ENCODE results near the gene TWF1.
"Not testable (repeated sequence)": the region's sequence is repeated elsewhere in the genome, so short reads cannot be mapped to it uniquely, and the experiment has no call there.

Gene TWF1

DNA sequence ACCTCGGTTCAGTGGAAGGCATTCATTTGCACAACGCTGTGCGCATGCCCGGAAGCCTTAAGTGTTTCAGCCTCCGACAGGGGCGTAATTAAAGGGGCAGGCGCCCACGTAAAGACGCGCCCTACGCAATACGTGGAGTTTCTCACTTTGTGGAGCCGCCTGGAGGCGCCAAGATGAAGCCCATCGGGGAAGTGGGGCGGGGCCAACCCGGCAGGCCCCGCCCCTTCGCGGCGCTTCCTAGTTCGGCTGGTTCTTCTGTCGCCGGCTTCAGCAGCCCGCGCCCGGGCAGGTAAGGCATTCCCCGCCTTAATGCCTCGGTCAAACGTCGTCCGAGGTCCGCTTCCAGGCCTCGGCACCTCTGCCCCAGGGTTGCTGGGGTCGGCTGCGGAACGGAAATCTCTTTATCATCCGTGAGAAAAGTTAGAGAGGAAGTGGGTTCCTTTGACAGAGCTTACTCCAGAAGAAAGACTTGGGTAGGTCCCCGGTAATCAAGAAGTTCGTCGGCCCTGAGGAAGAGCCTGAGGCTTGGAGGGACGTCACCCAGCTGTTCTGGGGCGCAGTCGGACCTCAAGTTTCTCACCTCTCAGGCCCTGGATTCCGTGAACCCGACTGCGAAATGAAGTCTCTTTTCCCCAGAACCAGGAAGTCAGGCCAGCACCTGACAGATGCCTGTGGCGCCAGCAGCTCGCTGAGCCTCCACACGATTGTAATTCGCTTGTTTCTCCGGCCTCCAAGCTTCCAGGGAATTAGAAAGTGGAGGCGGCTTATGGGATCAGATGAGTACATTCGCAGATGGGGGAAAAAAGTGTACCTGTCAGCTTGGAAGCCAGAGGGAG lies 47.2 kb downstream of the TWF1 start, which contains the start of the genes IRAK4 and PUS7L:
TSS of gene IRAK4 (plus strand) at position 224 of the 836 bp plus-strand sequence. CDS start 9,161 bp downstream, outside the sequence.
TSS of gene PUS7L (minus strand) at position 63 of the 836 bp plus-strand sequence. CDS start 3,545 bp downstream, outside the sequence.
- DNase-seq (ENCODE audit: low read depth), result peak; percentile 98
- TF ChIP-seq, protein P1, sequence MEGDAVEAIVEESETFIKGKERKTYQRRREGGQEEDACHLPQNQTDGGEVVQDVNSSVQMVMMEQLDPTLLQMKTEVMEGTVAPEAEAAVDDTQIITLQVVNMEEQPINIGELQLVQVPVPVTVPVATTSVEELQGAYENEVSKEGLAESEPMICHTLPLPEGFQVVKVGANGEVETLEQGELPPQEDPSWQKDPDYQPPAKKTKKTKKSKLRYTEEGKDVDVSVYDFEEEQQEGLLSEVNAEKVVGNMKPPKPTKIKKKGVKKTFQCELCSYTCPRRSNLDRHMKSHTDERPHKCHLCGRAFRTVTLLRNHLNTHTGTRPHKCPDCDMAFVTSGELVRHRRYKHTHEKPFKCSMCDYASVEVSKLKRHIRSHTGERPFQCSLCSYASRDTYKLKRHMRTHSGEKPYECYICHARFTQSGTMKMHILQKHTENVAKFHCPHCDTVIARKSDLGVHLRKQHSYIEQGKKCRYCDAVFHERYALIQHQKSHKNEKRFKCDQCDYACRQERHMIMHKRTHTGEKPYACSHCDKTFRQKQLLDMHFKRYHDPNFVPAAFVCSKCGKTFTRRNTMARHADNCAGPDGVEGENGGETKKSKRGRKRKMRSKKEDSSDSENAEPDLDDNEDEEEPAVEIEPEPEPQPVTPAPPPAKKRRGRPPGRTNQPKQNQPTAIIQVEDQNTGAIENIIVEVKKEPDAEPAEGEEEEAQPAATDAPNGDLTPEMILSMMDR (conservative IDR thresholded peaks at IDR 0.05; ENCODE audit: low read depth, low read length), result peak; percentile 63

DNA sequence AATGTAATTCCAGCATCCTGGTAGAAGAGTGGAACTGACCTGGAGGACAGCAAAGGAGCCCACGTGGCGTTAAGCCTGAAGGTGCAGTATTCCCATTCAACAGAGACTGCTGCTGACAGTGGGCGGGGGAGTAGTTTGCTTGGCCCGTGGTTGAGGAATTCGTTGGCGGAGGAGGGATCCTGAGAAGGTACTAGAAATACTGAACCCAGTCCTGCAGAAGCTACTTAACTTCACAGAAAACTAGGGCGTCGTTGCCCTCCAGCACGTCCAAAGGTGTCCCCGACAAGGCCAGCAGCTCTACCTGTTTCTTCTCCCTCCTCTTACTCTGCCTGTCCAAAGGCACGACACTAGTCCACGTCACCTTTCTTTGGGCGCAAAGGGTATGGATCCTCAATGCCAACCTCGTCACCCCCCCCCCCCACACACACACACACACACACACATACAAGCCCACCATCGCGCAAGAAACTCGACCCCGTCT lies 47.8 kb downstream of the TWF1 start:
- TF ChIP-seq, protein P1 (conservative IDR thresholded peaks at IDR 0.05; ENCODE audit: low read depth, low read length), result no peak
- peak overlapping the region; percentile 89 for H3K4me3 ChIP-seq (ENCODE audit: low read depth, low read length)
- peak; percentile 50 for DNase-seq (ENCODE audit: low read depth)

More for the DNA sequence above, 47.2 kb downstream of the TWF1 start, which contains the start of the genes IRAK4 and PUS7L:
- H3K4me3 ChIP-seq (ENCODE audit: low read depth, low read length), result peak within 1 kb of the TSS; percentile 89

DNA sequence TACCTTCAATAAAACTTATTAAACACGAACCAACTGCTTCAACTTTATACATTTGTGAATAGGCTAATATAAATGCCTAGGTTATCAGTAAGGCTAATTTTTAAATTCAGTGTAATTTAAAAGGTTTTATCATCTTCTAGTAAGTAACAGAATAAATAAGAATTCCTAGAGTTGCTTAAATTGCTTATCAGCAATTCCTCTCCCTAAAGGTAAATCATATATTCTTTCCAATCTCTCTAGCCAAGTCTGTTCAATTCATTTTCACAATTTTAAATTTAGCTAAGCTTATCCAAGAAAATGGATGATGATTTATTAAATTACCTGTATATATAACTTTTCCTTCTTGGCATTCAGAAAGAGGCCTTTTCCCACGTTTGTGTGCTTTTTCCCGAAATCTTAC lies 52.1 kb downstream of the TWF1 start:
- no peak for DNase-seq (ENCODE audit: low read depth)
- TF ChIP-seq, protein P1 (conservative IDR thresholded peaks at IDR 0.05; ENCODE audit: low read depth, low read length), result no peak
- H3K4me3 ChIP-seq (ENCODE audit: low read depth, low read length), result no peak overlapping the region

DNA sequence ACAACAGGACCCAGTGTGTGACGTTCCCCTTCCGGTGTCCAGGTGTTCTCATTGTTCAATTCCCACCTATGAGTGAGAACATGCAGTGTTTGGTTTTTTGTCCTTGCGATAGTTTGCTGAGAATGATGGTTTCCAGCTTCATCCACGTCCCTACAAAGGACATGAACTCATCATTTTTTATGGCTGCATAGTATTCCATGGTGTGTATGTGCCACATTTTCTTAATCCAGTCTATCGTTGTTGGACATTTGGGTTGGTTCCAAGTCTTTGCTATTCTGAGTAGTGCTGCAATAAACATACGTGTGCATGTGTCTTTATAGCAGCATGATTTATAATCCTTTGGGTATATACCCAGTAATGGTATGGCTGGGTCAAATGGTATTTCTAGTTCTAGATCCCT lies 54.8 kb downstream of the TWF1 start:
- not testable (repeated sequence) for H3K4me3 ChIP-seq (ENCODE audit: low read depth, low read length); DNase-seq (ENCODE audit: low read depth)

DNA sequence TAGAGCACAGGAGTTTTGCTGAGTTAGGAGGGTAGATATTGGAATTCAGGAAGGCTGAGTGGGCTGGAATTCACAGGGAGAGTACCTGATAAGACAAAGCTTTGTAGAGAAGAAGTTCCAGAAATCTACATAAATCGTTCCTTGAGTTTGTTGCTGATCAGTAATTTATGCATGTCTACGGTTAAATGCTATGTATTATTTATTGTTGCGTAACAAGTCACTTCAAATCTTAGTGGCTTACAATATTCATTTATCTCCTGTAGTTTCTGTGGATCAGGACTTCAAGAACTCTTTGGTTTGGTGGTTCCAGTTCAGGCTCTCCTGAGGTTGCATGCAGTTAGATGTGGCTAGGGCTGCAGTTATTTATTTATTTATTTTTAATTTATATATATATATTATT lies 55.3 kb downstream of the TWF1 start:
- H3K4me3 ChIP-seq (ENCODE audit: low read depth, low read length), result no peak overlapping the region
- DNase-seq (ENCODE audit: low read depth), result no peak
- TF ChIP-seq, protein P1 (conservative IDR thresholded peaks at IDR 0.05; ENCODE audit: low read depth, low read length), result no peak

DNA sequence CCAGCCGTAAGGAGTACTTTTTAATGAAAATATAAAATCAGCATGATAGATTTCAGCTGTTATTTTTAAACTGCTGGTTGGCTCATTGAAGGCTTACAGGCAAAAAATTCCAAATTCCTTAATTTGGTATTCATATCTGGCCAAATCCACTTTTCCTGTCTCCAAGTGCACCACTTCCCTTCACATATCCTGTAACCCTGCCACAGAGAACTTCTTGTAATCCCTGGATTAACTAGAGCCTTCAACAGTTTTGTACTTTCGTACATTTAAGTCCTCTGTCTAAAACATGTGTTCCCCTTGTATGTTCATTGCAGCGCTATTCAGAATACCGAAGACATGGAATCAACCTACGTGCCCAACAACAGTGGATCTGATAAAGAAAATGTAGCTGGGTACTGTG lies 57.1 kb downstream of the TWF1 start:
- no peak for DNase-seq (ENCODE audit: low read depth)
- TF ChIP-seq, protein P1 (conservative IDR thresholded peaks at IDR 0.05; ENCODE audit: low read depth, low read length), result no peak
- H3K4me3 ChIP-seq (ENCODE audit: low read depth, low read length), result no peak overlapping the region

DNA sequence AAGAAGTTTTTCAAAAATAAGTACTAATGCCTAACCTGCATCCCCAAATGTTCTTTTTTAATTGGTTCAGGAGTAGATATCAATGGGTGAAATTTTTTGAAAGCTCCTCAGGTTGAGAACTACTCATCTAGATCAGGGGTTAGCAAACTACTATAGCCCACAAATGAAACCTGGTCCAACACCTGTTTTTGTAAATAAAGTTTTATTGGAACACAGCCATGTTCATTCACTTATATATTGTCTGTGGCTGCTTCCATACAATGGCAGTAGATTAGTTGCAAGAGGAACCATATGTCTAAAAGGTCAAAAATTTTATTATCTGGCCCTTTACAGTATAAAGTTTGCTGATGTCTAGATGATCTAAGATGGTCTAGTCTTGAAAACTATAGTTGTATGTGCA lies 61.3 kb downstream of the TWF1 start:
- no peak for DNase-seq (ENCODE audit: low read depth)
- TF ChIP-seq, protein P1 (conservative IDR thresholded peaks at IDR 0.05; ENCODE audit: low read depth, low read length), result no peak
- no peak overlapping the region for H3K4me3 ChIP-seq (ENCODE audit: low read depth, low read length)

All from choroid plexus epithelial cell (primary cell).